Prostate gland (tissue), 2 donors: ENCODE data around the gene ZC3H15.

Experiments
- CTCF ChIP-seq, 4 experiments: fragments of 200-600 bp in 2 of 4; fragments of 450-650 bp in 2 of 4; sonication (generic) in 2 of 4; IDR thresholded peaks; 1 replicate in 3 of 4; 2 replicates in 1 of 4; pipeline ENCODE4 v1.5.1; 2016 to 2019; ENCODE audit warnings: antibody characterized with exemption in 4 of 4, mild to moderate bottlenecking in 2 of 4, moderate library complexity in 2 of 4
- POLR2A ChIP-seq: fragments of 450-650 bp; IDR thresholded peaks from one replicate; pipeline ENCODE4 v1.6.1; 2016; ENCODE audit warnings: antibody characterized with exemption, mild to moderate bottlenecking
- POLR2AphosphoS5 ChIP-seq: sonication (generic); formaldehyde crosslinking; IDR thresholded peaks from one replicate; pipeline ENCODE4 v1.6.1; 2017; ENCODE audit warnings: antibody characterized with exemption

DNA sequence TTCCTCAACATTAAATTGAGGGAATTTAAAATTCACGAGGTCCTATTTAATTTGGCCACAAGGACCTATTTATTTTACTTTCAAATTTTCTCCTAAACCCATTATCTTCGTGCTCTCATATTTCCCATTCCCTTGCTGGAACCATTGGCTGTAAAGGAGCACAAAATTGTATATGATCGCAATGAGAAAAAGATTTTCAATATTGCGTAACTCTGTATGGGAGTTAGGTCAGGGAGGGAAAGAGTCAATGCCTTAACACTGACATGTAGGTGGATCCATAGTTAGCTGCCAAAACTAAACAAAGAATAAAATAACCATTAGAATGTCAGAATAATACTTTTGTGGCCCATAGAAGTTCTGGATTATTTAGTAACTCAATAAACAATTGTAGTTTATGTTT, 40.6 kb upstream of the ZC3H15 start:
- TF ChIP-seq POLR2AphosphoS5, result no peak
- no peak for TF ChIP-seq CTCF (IDR thresholded peaks at IDR 0.05)
- TF ChIP-seq POLR2A, result no peak
